Measurements from ENCODE around the gene RELL1. TPM values are rescaled to one million over a fixed set of nuclear protein-coding genes. Genes with fewer than 3 reads are reported as not detected.

RELL1 gene
- total RNA-seq, 2 experiments from 2014 or later: 48.6 to 50.3 TPM

DNA sequence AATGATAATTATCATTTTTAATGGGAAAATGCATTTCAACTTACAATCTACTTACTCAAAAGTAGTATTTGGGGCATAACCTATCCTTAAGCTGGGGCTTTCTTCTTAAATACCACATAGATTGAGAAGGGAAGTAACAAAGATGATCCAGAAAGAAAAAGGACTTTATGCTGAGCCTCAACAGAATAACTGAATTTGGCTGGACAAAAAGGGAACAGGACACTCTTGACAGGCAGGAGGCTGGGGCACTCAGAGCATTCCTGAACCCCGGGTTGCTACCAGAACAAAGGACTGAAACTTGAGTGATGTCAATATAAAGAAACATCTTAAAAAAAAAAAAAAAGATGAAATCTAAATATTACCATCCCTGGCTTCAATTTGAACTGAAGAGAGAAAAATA, 23.9 kb downstream of the RELL1 start:
- Histone ChIP-seq H3K9me3 (ENCODE audit: control insufficient read depth in 1 of 2, insufficient read depth in 1 of 2, low read length in 2 of 2) (peaks cover 3 to 5% of the 10 kb centered on the region in 2 experiments), H3K36me3 (ENCODE audit: insufficient read depth, low read length) (peaks cover 3% of the 10 kb centered on the region), H3K27ac (ENCODE audit: low read depth in 1 of 2, low read length in 2 of 2) (no peak overlapping the region), H3K4me3 (ENCODE audit: low read length) (no peak overlapping the region), H3K27me3 (ENCODE audit: control insufficient read depth in 1 of 2, insufficient read depth in 2 of 2, low read length in 2 of 2) (no peaks in the 10 kb centered on the region), H3K4me1 (ENCODE audit: insufficient read depth, low read length) (peaks cover 11% of the 10 kb centered on the region)
- Mint-ChIP-seq H3K36me3 (ENCODE audit: low read depth) (peaks cover 17% of the 10 kb centered on the region), H3K4me3 (no peak overlapping the region), H3K27me3 (no peaks in the 10 kb centered on the region), H3K9me3 (no peaks in the 10 kb centered on the region), H3K4me1 (ENCODE audit: low read depth) (peaks cover 61% of the 10 kb centered on the region), H3K27ac (no peak overlapping the region)
- intact Hi-C loops (cut with DNase I, micrococcal nuclease): no loop called here
- ChIA-PET CTCF (no interaction called here), POLR2A (no interaction called here)
- ATAC-seq (ENCODE audit: poor library complexity): no peak
- no peak for DNase-seq
- TF ChIP-seq, protein P1, sequence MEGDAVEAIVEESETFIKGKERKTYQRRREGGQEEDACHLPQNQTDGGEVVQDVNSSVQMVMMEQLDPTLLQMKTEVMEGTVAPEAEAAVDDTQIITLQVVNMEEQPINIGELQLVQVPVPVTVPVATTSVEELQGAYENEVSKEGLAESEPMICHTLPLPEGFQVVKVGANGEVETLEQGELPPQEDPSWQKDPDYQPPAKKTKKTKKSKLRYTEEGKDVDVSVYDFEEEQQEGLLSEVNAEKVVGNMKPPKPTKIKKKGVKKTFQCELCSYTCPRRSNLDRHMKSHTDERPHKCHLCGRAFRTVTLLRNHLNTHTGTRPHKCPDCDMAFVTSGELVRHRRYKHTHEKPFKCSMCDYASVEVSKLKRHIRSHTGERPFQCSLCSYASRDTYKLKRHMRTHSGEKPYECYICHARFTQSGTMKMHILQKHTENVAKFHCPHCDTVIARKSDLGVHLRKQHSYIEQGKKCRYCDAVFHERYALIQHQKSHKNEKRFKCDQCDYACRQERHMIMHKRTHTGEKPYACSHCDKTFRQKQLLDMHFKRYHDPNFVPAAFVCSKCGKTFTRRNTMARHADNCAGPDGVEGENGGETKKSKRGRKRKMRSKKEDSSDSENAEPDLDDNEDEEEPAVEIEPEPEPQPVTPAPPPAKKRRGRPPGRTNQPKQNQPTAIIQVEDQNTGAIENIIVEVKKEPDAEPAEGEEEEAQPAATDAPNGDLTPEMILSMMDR (IDR thresholded peaks at IDR 0.05): no peak

DNA sequence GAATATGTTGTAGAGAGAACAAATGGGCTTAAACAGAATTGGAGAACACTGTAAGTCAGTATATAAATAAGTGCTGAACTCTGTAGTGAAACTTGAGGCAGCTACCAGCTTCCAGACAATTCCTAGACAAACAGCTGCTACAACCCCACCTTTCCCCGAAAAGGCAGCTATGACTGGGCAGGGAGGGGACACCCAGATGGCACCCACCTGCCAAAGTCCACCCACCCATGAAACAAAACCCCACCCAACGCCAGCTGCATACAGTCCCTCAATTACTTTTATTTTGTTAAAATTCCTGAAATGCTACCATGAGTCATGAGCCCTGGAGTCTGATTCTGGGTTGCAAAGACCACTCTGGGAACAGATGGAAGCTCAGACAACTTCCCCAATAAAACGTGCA, 24.4 kb downstream of the RELL1 start:
- DNase-seq (no peak), ATAC-seq (ENCODE audit: poor library complexity) (no peak)
- H3K4me3 Mint-ChIP-seq: no peak overlapping the region
- no peak overlapping the region for H3K27ac ChIP-seq (ENCODE audit: low read depth in 1 of 2, low read length in 2 of 2)
- peaks cover 3 to 10% of the 10 kb centered on the region in 2 experiments for H3K9me3 ChIP-seq (ENCODE audit: control insufficient read depth in 1 of 2, insufficient read depth in 1 of 2, low read length in 2 of 2)
- no peaks in the 10 kb centered on the region for H3K27me3 Mint-ChIP-seq
- intact Hi-C loops (cut with DNase I, micrococcal nuclease): no loop called here
- peaks cover 3% of the 10 kb centered on the region for H3K36me3 ChIP-seq (ENCODE audit: insufficient read depth, low read length)
- H3K27me3 ChIP-seq (ENCODE audit: control insufficient read depth in 1 of 2, insufficient read depth in 2 of 2, low read length in 2 of 2): no peaks in the 10 kb centered on the region
- H3K4me1 Mint-ChIP-seq (ENCODE audit: low read depth): peaks cover 56% of the 10 kb centered on the region
- H3K4me3 ChIP-seq (ENCODE audit: low read length): no peak overlapping the region
- peaks cover 10% of the 10 kb centered on the region for H3K4me1 ChIP-seq (ENCODE audit: insufficient read depth, low read length)
- H3K36me3 Mint-ChIP-seq (ENCODE audit: low read depth): peaks cover 20% of the 10 kb centered on the region
- no peak overlapping the region for H3K27ac Mint-ChIP-seq
- ChIA-PET POLR2A (no interaction called here), CTCF (no interaction called here)
- H3K9me3 Mint-ChIP-seq: no peaks in the 10 kb centered on the region
- TF ChIP-seq, protein P1 (IDR thresholded peaks at IDR 0.05): no peak

DNA sequence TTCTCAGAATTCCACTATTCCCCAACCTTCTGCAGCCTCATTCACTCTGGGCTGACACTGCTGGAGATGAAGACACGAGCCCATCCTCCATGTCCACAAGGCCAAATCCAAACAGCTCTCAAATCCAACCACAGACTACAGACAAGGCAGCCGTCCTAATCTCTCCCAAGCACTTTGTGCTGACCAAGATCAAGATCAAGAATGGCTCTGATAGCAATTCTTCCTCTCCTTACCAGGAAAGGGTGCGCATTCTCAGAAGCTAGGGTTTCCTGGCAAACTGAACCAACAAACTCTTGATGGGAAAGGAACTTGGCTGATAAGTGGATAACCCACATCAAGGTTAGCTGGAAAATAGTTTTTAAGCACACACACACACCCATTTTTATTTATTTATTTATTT, 26.5 kb downstream of the RELL1 start:
- Histone ChIP-seq H3K4me1 (ENCODE audit: insufficient read depth, low read length) (no peaks in the 10 kb centered on the region), H3K27me3 (ENCODE audit: control insufficient read depth in 1 of 2, insufficient read depth in 2 of 2, low read length in 2 of 2) (no peaks in the 10 kb centered on the region), H3K4me3 (ENCODE audit: low read length) (no peak overlapping the region), H3K27ac (ENCODE audit: low read depth in 1 of 2, low read length in 2 of 2) (no peak overlapping the region), H3K36me3 (ENCODE audit: insufficient read depth, low read length) (peaks cover 7% of the 10 kb centered on the region), H3K9me3 (ENCODE audit: control insufficient read depth in 1 of 2, insufficient read depth in 1 of 2, low read length in 2 of 2) (peaks cover 3 to 19% of the 10 kb centered on the region in 2 experiments)
- H3K9me3 Mint-ChIP-seq: peaks cover 5% of the 10 kb centered on the region
- H3K4me3 Mint-ChIP-seq: no peak overlapping the region
- ATAC-seq (ENCODE audit: poor library complexity): no peak
- intact Hi-C loops (cut with DNase I, micrococcal nuclease): no loop called here
- no peak for DNase-seq
- no peaks in the 10 kb centered on the region for H3K27me3 Mint-ChIP-seq
- TF ChIP-seq, protein P1 (IDR thresholded peaks at IDR 0.05): no peak
- ChIA-PET POLR2A (no interaction called here), CTCF (no interaction called here)
- no peak overlapping the region for H3K27ac Mint-ChIP-seq
- peaks cover 39% of the 10 kb centered on the region for H3K36me3 Mint-ChIP-seq (ENCODE audit: low read depth)
- peaks cover 35% of the 10 kb centered on the region for H3K4me1 Mint-ChIP-seq (ENCODE audit: low read depth)

All from CD4-positive, alpha-beta T cell (primary cell).